KMS-11 (cell line): Measurements from ENCODE around the gene NHERF2.

Experiments used
- H2AFZ ChIP-seq: fragments of 200-600 bp; sonication (generic); 2 replicates; pipeline ENCODE4 v1.6.1; 2016; ENCODE audit warnings: antibody characterized with exemption, mixed run types, low read depth
- H3K27ac ChIP-seq: fragments of 200-600 bp; sonication (generic); 2 replicates; pipeline ENCODE4 v1.6.1; 2016; ENCODE audit warnings: mild to moderate bottlenecking, mixed run types
- H3K27me3 ChIP-seq: fragments of 200-600 bp; sonication (generic); 2 replicates; pipeline ENCODE4 v1.6.1; 2017; ENCODE audit warnings: mild to moderate bottlenecking, low read depth, mixed run types, moderate library complexity; ENCODE audit not compliant: insufficient read depth
- H3K36me3 ChIP-seq: fragments of 200-600 bp; sonication (generic); 2 replicates; pipeline ENCODE4 v1.6.1; 2017; ENCODE audit warnings: mild to moderate bottlenecking, mixed run types; ENCODE audit not compliant: insufficient read depth
- H3K4me1 ChIP-seq: fragments of 200-600 bp; sonication (generic); 2 replicates; pipeline ENCODE4 v1.6.1; 2016; ENCODE audit warnings: mild to moderate bottlenecking, low read depth, mixed run types; ENCODE audit not compliant: poor library complexity, severe bottlenecking
- H3K4me2 ChIP-seq: fragments of 200-600 bp; sonication (generic); 2 replicates; pipeline ENCODE4 v1.7.0; 2016; ENCODE audit warnings: mild to moderate bottlenecking, mixed run types
- H3K4me3 ChIP-seq: fragments of 200-600 bp; sonication (generic); IDR thresholded peaks from 2 replicates; pipeline ENCODE4 v1.6.1; 2017; ENCODE audit warnings: low read depth, low read length, mixed read lengths; ENCODE audit not compliant: insufficient read depth
- H3K79me2 ChIP-seq: fragments of 200-600 bp; sonication (generic); 2 replicates; pipeline ENCODE4 v1.6.1; 2016; ENCODE audit warnings: low read depth, mixed run types; ENCODE audit not compliant: insufficient read depth
- H3K9ac ChIP-seq: fragments of 200-600 bp; sonication (generic); 2 replicates; pipeline ENCODE4 v1.6.1; 2016; ENCODE audit warnings: mild to moderate bottlenecking, mixed run types
- H4K20me1 ChIP-seq: fragments of 200-600 bp; sonication (generic); 2 replicates; pipeline ENCODE4 v1.6.1; 2016; ENCODE audit warnings: mild to moderate bottlenecking, mixed run types; ENCODE audit not compliant: insufficient read depth
- CTCF ChIP-seq: fragments of 200-600 bp; sonication (generic); conservative IDR thresholded peaks from 2 replicates; pipeline ENCODE4 v1.6.1; 2017; ENCODE audit warnings: low read depth, mild to moderate bottlenecking, antibody characterized with exemption, low read length, moderate library complexity, mixed read lengths

The NHERF2 gene

DNA sequence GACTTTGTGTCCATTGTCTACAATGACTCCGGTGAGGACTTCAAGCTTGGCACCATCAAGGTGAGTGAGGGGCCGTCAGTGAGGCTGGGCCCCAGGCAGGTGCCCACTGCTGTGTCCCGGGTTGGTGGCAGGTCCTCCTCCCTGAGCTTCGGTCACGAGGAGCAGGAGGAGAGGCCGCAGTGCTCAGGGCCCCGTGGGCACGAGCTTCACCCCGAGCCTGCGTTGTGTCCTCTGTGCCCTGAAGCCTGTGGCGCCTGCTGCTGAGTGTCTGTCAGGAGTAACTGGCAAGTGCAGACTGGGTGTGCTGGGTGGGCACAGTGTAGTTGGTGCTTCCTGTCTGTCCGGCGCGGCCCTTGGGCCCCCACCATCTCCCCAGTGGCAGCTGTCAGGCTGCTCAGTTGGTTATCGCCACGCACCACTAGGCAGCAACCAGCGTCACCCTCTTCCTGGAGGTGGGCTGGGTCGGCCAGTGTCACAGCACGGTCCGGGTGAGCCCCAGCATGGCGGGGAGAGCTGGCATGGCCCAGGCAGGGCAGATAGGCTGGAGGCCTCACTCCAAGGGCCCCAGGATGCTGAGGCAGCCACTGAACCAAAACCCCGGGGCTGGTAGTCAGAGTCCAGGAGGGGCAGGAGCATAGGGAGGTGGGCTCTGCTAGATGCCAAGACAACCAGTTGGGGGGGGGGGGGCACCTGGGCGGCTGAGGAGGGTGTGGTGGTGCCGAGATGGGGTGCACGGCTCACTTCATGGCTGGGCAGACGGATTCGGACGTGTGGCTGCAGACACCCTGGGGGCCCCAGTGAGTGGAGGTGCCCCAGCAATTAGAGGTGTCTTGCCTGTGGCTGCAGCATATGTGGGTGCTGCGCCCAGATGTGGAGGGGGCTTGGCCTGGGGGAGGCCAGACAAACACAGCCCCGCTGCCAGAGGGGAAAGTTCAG lies 60.4 kb downstream of the NHERF2 start:
- Histone ChIP-seq H3K9ac (no peak overlapping the region), H3K36me3 (0 out of 2 replicates have a peak, but pooled peaks cover 3% of the 10 kb centered on the region), H3K27ac (no peak overlapping the region), H4K20me1 (no peaks in the 10 kb centered on the region), H3K4me2 (no peak overlapping the region), H3K4me1 (no peaks in the 10 kb centered on the region), H3K27me3 (no peaks in the 10 kb centered on the region), H3K79me2 (no peaks in the 10 kb centered on the region), H3K4me3 (no peak overlapping the region), H2AFZ (no peak overlapping the region)
- TF ChIP-seq CTCF, result no peak

- no peak overlapping the region for H3K9ac ChIP-seq
- H4K20me1 ChIP-seq, result no peaks in the 10 kb centered on the region
- H3K4me2 ChIP-seq, result no peak overlapping the region
- no peak overlapping the region for H2AFZ ChIP-seq
- no peaks in the 10 kb centered on the region for H3K27me3 ChIP-seq
- H3K4me1 ChIP-seq, result no peaks in the 10 kb centered on the region
- 0 out of 2 replicates have a peak, but pooled peaks cover 3% of the 10 kb centered on the region for H3K36me3 ChIP-seq
- TF ChIP-seq CTCF, result no peak
- no peak overlapping the region for H3K4me3 ChIP-seq
- no peaks in the 10 kb centered on the region for H3K79me2 ChIP-seq
- H3K27ac ChIP-seq, result no peak overlapping the region
Observed at GRCh38 chr16:2087748-2088631, 61.3 kb downstream of the NHERF2 start.
